Peyer's patch (tissue), 4 donors: Measurements from ENCODE around the gene GTSF1L. TPM values are rescaled to one million over a fixed set of nuclear protein-coding genes. Genes with fewer than 3 reads are reported as not detected.

Source experiments
- DNase-seq, 3 donors: peaks; one replicate each; pipeline ENCODE4 v3.0.0-alpha.2; 2017 to 2019
- H3K27ac ChIP-seq, 4 donors: fragments of 200-600 bp; sonication (generic); one replicate each; pipeline ENCODE4 v1.5.1; 2016 to 2019
- H3K27me3 ChIP-seq, 2 donors: fragments of 200-600 bp; sonication (generic); one replicate each; pipeline ENCODE4 v1.5.1; 2019
- H3K36me3 ChIP-seq, 3 donors: fragments of 200-600 bp; sonication (generic); one replicate each; pipeline ENCODE4 v1.5.1; 2016 to 2019
- H3K4me1 ChIP-seq, 4 donors: fragments of 200-600 bp; sonication (generic); one replicate each; pipeline ENCODE4 v1.5.1; 2016 to 2019
- H3K4me3 ChIP-seq, 4 donors: fragments of 200-600 bp; sonication (generic); 1 replicate in 3 of 4; 2 replicates in 1 of 4; pipeline ENCODE4 v1.5.1; 2016 to 2019; ENCODE audit warnings: mild to moderate bottlenecking in 1 of 4
- H3K9me3 ChIP-seq, 4 donors: fragments of 200-600 bp; sonication (generic); one replicate each; pipeline ENCODE4 v1.5.1; 2016 to 2019; ENCODE audit warnings: mild to moderate bottlenecking in 1 of 4
- POLR2A ChIP-seq, 2 donors: fragments of 450-650 bp; IDR thresholded peaks; one replicate each; pipeline ENCODE4 v1.5.1; 2017; ENCODE audit warnings: antibody characterized with exemption in 2 of 2, mild to moderate bottlenecking in 2 of 2, moderate library complexity in 2 of 2
- total RNA-seq, 4 donors: library from RNA; depleted of rRNA; stranded (reverse); fragments of >200 nt; gene quantifications; one replicate each; pipeline ENCODE4 v1.1.0, GENCODE V29; 2016
- TF ChIP-seq, protein P1 (sequence below), 6 experiments: fragments of 450-650 bp in 4 of 6; fragments of 200-600 bp in 2 of 6; sonication (generic) in 1 of 6; IDR thresholded peaks; one replicate each; pipeline ENCODE4 v1.5.1; 2017 to 2019; ENCODE audit warnings: antibody characterized with exemption in 6 of 6, mild to moderate bottlenecking in 3 of 6, moderate library complexity in 1 of 6

The GTSF1L gene
- total RNA-seq, 4 donors from 2014 or later, result not detected

DNA sequence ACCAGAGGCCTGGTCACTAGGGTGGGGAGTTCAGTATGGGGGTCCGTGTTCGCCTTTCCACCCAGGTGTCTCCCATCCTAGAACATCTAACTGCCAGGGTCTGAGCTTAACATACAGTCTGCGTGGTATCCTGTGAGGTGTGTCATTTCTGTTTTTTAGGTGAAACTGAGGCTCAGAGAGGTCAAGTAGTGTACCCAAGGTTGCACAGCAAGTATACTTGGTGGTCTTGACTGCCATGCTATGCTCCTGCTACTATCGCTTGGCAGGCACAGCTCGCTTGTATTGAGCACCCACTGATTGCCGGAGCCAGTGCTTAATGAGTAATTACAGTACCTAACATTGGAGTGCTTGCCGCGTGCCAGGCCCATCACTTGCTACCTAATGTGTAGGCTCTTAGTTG, 26.2 kb downstream of the GTSF1L start:
- Histone ChIP-seq H3K4me1 (no peaks in the 10 kb centered on the region), H3K9me3 (no peaks in the 10 kb centered on the region), H3K36me3 (no peaks in the 10 kb centered on the region), H3K4me3 (no peak overlapping the region), H3K27ac (no peak overlapping the region), H3K27me3 (no peaks in the 10 kb centered on the region)
- no peak for TF ChIP-seq POLR2A (IDR thresholded peaks at IDR 0.05)
- TF ChIP-seq, protein P1, sequence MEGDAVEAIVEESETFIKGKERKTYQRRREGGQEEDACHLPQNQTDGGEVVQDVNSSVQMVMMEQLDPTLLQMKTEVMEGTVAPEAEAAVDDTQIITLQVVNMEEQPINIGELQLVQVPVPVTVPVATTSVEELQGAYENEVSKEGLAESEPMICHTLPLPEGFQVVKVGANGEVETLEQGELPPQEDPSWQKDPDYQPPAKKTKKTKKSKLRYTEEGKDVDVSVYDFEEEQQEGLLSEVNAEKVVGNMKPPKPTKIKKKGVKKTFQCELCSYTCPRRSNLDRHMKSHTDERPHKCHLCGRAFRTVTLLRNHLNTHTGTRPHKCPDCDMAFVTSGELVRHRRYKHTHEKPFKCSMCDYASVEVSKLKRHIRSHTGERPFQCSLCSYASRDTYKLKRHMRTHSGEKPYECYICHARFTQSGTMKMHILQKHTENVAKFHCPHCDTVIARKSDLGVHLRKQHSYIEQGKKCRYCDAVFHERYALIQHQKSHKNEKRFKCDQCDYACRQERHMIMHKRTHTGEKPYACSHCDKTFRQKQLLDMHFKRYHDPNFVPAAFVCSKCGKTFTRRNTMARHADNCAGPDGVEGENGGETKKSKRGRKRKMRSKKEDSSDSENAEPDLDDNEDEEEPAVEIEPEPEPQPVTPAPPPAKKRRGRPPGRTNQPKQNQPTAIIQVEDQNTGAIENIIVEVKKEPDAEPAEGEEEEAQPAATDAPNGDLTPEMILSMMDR (IDR thresholded peaks at IDR 0.05), result no peak
- no peak for DNase-seq

DNA sequence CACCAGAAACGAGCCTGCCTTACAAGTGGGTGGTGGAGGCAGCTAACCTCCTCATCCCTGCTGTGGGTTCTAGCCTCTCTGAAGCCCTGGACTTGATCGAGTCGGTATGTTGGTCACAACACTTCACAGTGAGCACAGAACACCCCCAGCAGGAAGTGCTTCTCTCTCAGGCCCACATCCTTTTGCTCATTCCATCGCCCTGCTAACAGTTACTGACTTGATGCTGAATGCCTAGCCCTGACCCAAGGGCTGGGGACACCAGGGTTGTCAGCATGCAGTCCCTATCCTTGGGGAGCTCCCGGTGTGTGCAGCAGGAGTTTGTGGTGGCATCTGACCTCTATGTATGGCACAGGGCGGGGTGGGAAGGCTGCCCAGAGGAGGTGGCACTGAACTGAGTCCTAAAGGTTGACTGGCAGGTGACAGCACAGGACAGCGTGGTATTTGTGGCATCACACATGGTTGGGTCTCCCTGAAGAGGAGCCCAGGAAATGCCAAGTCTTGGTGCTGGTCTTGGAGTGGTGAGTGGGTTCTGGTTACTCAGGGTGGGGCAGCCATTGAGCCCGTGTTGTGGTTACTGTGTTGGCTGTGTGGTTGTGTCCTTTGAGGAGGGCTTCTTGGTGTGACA, 26.7 kb downstream of the GTSF1L start:
- Histone ChIP-seq H3K27ac (no peak overlapping the region), H3K9me3 (no peaks in the 10 kb centered on the region), H3K27me3 (no peaks in the 10 kb centered on the region), H3K4me1 (no peaks in the 10 kb centered on the region), H3K4me3 (no peak overlapping the region), H3K36me3 (no peaks in the 10 kb centered on the region)
- TF ChIP-seq, protein P1 (IDR thresholded peaks at IDR 0.05), result no peak
- no peak for TF ChIP-seq POLR2A (IDR thresholded peaks at IDR 0.05)
- DNase-seq, result no peak

DNA sequence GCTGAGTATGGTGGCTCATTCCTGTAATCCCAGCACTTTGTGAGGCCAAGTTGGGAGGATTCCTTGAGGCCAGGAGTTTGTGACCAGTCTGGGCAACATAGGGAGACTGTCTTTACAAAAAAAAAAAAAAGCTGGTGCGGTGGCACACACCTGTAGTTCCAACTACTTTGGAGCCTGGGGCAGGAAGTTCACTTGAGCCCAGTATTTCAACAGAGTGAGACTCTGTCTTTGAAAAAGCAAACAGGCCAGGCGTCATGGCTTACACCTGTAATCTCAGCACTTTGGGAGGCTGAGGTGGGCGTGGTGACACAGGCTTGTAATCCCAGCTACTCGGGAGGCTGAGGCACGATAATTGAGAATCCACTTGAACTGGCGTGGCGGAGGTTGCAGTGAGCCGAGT, 31.2 kb downstream of the GTSF1L start:
- Histone ChIP-seq H3K9me3 (no peaks in the 10 kb centered on the region), H3K4me1 (no peaks in the 10 kb centered on the region), H3K36me3 (no peaks in the 10 kb centered on the region), H3K4me3 (no peak overlapping the region), H3K27me3 (no peaks in the 10 kb centered on the region), H3K27ac (no peak overlapping the region)
- DNase-seq, result no peak
- TF ChIP-seq POLR2A (IDR thresholded peaks at IDR 0.05), result no peak
- TF ChIP-seq, protein P1 (IDR thresholded peaks at IDR 0.05), result no peak

DNA sequence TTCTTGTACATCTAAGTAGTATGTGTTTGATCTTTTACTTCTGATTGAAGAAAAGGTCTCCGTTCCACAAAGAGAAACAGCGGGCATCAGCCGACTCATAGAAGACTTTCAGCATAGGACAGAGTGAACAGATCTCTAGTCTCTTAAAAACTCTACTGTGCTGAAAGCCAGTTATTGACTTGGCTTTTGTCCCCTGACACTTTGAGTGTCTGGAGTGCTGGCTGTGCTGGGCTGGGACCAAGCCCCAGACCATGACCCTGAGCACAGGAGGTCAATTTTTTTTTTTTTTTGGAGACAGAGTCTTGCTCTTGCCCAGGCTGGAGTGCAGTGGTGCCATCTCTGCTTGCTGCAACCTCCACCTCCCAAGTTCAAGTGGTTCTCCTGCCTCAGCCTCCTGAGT, 32.0 kb downstream of the GTSF1L start:
- H3K4me1 ChIP-seq, result no peaks in the 10 kb centered on the region
- no peaks in the 10 kb centered on the region for H3K36me3 ChIP-seq
- H3K27ac ChIP-seq, result no peak overlapping the region
- no peak for DNase-seq
- TF ChIP-seq POLR2A (IDR thresholded peaks at IDR 0.05), result no peak
- TF ChIP-seq, protein P1 (IDR thresholded peaks at IDR 0.05), result no peak
- H3K4me3 ChIP-seq, result no peak overlapping the region
- no peaks in the 10 kb centered on the region for H3K9me3 ChIP-seq
- H3K27me3 ChIP-seq, result no peaks in the 10 kb centered on the region

DNA sequence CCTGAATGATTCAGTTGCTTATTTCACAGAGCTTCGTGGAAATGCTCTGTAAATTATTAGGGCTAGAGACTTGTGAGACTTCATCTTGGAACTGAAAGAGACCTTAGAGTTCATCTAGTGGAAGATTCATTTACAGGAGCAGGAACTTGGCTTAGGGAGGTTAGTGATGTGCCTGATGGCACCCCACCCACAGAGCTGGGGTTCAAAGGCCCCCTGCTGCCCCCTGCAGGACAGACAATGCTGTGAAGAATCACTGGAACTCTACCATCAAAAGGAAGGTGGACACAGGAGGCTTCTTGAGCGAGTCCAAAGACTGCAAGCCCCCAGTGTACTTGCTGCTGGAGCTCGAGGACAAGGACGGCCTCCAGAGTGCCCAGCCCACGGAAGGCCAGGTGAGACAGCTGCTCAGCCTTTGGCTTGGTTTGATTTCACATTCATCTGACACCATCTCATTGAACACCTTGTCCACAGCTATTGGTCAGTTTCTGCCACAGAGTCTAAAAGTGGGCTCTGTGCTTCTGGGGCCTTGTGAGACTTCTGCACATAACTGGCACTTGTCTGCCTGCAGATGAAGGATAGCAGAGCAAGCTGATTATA, 34.8 kb downstream of the GTSF1L start:
- TF ChIP-seq, protein P1 (IDR thresholded peaks at IDR 0.05), result peak; percentile 12 to 72 (median 70)
- no peak for TF ChIP-seq POLR2A (IDR thresholded peaks at IDR 0.05)
- peak; percentile 72 to 89 (median 77) for DNase-seq

More for the DNA sequence above, 34.8 kb downstream of the GTSF1L start:
- Histone ChIP-seq H3K4me1 (no peaks in the 10 kb centered on the region), H3K36me3 (no peaks in the 10 kb centered on the region), H3K27me3 (no peaks in the 10 kb centered on the region), H3K27ac (no peak overlapping the region), H3K9me3 (no peaks in the 10 kb centered on the region), H3K4me3 (no peak overlapping the region)
